Right forelimb (tissue), 1 donor: Measurements from ENCODE around the gene PCDHA3.
"Not testable (repeated sequence)": the region's sequence is repeated elsewhere in the genome, so short reads cannot be mapped to it uniquely, and the experiment has no call there.

ENCODE experiments used
- DNase-seq: peaks from one replicate; pipeline ENCODE4 v3.0.0-alpha.2; 2018

The PCDHA3 gene

GRCh38 chr5:140800816-140801493 lies at the start of gene PCDHA3:
Gene PCDHA3, plus strand, starts transcription at chr5:140801057.
- no peak for DNase-seq

GRCh38 chr5:140753561-140753960 lies 47.3 kb upstream of the PCDHA3 start:
- DNase-seq, result no peak

- DNase-seq, result no peak
Measured at GRCh38 chr5:140764177-140764973, 36.5 kb upstream of the PCDHA3 start.

GRCh38 chr5:140767444-140767843 lies 33.4 kb upstream of the PCDHA3 start:
- no peak for DNase-seq

DNA sequence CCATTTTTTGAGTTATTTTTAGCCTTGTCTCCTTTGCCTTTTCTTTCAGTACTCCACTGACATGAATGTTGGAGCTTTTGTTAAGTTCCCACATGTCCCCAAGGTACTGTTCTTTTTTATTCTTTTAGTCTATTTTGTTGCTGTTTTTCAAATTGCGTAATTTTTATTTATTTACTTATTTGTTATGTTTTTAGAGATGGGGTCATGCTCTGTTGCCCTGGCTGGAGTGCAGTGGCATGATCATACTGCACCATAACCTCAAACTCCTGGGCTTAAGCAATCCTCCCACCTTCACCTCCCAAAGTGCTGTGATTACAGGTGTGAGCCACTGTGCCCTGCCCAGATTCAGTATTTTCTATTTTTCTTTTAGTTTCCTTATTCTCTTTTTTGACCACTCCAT lies 20.3 kb upstream of the PCDHA3 start:
- DNase-seq, result no peak

- no peak for DNase-seq
Measured at GRCh38 chr5:140785905-140786686, 14.8 kb upstream of the PCDHA3 start, which contains the start of gene PCDHA1. Gene PCDHA1, plus strand, starts transcription at chr5:140786140.

DNA sequence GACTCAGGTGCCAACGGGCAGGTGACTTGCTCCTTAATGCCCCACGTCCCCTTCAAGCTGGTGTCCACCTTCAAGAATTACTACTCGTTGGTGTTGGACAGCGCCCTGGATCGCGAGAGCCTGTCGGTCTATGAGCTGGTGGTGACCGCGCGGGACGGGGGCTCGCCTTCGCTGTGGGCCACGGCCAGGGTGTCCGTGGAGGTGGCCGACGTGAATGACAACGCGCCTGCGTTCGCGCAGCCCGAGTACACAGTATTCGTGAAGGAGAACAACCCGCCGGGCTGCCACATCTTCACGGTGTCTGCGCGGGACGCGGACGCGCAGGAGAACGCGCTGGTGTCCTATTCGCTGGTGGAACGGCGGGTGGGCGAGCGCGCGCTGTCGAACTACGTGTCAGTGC lies 13.4 kb upstream of the PCDHA3 start:
- not testable (repeated sequence) for DNase-seq

- DNase-seq, result not testable (repeated sequence)
Measured at GRCh38 chr5:140787849-140788504, 12.9 kb upstream of the PCDHA3 start.

- DNase-seq, result no peak
Measured at GRCh38 chr5:140791089-140791488, 9.8 kb upstream of the PCDHA3 start.

DNA sequence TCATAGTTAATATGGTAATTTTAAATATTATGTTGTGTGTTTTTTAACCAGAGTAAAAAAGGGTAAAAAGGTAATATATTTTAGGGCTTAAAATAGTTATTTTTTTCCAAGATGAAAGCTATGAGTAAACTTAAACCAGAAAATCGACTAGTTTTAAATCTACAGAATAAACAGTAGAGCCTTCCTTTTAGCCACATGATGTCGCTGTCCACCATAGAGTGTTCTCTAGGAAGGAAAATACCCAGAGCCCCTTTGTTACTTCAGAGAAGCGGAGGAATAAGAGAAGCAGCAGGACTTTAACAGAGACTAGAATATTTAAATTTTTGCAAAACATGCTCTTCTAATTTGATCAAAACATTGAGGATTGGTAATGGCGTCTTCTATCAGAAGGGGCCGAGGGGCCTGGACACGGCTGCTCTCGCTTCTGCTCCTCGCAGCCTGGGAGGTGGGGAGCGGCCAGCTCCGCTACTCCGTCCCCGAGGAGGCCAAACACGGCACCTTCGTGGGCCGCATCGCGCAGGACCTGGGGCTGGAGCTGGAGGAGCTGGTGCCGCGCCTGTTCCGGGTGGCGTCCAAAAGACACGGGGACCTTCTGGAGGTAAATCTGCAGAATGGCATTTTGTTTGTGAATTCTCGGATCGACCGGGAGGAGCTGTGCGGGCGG lies 6.1 kb upstream of the PCDHA3 start, which contains the start of gene PCDHA2:
PCDHA2 (plus strand) TSS at position 258 of the 664 bp plus-strand sequence.
- DNase-seq, result no peak

DNA sequence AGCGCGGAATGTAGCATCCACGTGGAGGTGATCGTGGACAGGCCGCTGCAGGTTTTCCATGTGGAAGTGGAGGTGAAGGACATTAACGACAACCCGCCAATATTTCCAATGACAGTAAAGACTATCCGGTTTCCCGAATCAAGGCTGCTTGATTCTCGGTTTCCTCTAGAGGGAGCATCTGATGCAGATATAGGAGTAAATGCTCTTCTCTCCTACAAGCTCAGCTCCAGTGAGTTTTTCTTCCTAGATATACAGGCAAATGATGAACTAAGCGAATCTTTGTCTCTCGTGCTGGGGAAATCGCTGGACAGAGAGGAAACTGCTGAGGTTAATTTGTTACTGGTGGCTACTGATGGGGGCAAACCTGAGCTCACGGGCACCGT lies 5.6 kb upstream of the PCDHA3 start:
- DNase-seq, result no peak

- not testable (repeated sequence) for DNase-seq
Measured at GRCh38 chr5:140796072-140796717, 4.7 kb upstream of the PCDHA3 start.

- no peak for DNase-seq
Measured at GRCh38 chr5:140796718-140797095, 4.2 kb upstream of the PCDHA3 start.

- no peak for DNase-seq
Measured at GRCh38 chr5:140801494-140801841, 611 bp downstream of the PCDHA3 start.

DNA sequence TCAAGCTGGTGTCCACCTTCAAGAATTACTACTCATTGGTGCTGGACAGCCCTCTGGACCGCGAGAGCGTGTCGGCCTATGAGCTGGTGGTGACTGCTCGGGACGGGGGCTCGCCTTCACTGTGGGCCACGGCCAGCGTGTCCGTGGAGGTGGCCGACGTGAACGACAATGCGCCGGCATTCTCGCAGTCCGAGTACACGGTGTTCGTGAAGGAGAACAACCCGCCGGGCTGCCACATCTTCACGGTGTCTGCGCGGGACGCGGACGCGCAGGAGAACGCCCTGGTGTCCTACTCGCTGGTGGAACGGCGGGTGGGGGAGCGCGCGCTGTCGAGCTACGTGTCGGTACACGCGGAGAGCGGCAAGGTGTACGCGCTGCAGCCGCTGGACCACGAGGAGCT lies 1.5 kb downstream of the PCDHA3 start:
- not testable (repeated sequence) for DNase-seq

DNA sequence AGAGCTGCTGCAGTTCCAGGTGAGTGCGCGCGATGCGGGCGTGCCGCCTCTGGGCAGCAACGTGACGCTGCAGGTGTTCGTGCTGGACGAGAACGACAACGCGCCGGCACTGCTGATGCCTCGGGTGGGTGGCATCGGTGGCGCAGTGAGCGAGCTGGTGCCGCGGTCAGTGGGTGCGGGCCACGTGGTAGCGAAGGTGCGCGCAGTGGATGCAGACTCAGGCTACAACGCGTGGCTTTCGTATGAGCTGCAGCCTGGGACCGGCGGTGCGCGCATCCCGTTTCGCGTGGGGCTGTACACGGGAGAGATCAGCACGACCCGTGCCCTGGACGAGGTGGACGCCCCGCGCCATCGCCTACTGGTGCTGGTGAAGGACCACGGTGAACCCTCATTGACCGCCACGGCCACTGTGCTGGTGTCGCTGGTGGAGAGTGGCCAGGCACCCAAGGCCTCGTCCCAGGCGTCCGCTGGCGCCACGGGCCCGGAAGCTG lies 2.0 kb downstream of the PCDHA3 start:
- DNase-seq, result no peak

GRCh38 chr5:140806834-140807775 lies 6.2 kb downstream of the PCDHA3 start, which contains the start of gene PCDHA4:
Gene PCDHA4, plus strand, starts transcription at chr5:140807068.
- DNase-seq, result no peak

GRCh38 chr5:140808241-140808888 lies 7.5 kb downstream of the PCDHA3 start:
- DNase-seq, result not testable (repeated sequence)

- no peak for DNase-seq
Measured at GRCh38 chr5:140808889-140809291, 8.0 kb downstream of the PCDHA3 start.
